Activated CD8-positive, alpha-beta memory T cell treated with anti-CD3 and anti-CD28 coated beads, Interleukin-2, amount 50 U/mL, for 1 hour (primary cell): ENCODE data around the gene KRT6C.
"Not testable (repeated sequence)": the region's sequence is repeated elsewhere in the genome, so short reads cannot be mapped to it uniquely, and the experiment has no call there.

Experiments
- DNase-seq: peaks from one replicate; pipeline ENCODE4 v3.0.0-alpha.2; 2020; ENCODE audit errors: extremely low read depth

Gene KRT6C

GRCh38 chr12:52499806-52500560 is 26.4 kb upstream of the KRT6C start:
- no peak for DNase-seq

DNA sequence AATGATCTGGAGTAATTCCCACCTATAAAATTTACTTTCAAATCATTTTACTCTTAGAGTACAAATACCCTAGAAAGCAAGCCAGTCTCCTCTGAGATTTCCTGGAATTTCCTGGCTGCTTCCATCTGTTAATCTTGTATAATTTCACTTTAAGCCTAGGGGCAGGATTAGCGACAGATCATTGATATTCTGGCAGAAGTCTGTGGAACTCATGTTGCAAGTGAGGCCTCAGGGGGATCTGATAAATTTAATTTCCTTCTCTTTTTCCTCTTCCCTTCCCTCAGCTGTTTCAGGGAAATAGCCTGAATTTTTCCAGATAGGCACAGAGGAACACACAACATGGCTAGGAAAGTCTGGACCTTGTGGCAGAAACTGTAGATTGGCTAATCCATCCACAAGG is 25.3 kb upstream of the KRT6C start:
- DNase-seq = no peak

GRCh38 chr12:52497975-52498374 is 24.4 kb upstream of the KRT6C start:
- DNase-seq = no peak

DNA sequence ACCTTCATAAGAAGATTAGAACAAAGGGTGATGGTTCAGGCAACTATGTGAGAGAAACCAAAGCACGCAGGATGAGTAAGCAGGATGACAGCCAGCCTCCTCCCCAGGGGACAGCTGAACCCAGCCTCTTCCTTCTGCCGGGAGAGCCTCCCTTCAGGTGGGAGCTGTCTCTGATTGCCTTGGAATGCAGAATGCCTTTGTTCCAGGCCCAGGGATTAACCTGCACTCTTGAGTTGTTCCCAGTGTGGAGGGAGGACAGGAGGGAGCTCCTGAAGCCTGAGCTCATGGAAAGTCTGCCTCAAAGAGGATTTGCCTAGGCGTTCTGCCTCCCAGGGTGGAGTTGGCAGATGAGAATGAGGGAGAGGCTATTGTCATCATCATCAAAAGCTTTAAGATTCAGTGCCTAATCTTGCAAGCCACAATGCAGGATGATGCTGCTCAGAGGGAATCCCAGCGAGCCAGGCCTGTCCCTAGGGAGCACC is 23.0 kb upstream of the KRT6C start:
- no peak for DNase-seq

GRCh38 chr12:52496054-52496453 is 22.4 kb upstream of the KRT6C start:
- no peak for DNase-seq

GRCh38 chr12:52495389-52495788 is 21.8 kb upstream of the KRT6C start:
- DNase-seq = no peak

GRCh38 chr12:52494518-52494917 is 20.9 kb upstream of the KRT6C start:
- DNase-seq = no peak

GRCh38 chr12:52494100-52494499 is 20.5 kb upstream of the KRT6C start:
- no peak for DNase-seq

- DNase-seq = no peak
Observed at GRCh38 chr12:52493172-52493571, 19.6 kb upstream of the KRT6C start, which contains the start of gene KRT6A. TSS of gene KRT6A (minus strand) at chr12:52493257. CDS start at chr12:52493188, 69 bp downstream.

GRCh38 chr12:52492405-52492804 is 18.8 kb upstream of the KRT6C start:
- DNase-seq = not testable (repeated sequence)

GRCh38 chr12:52491495-52491894 is 17.9 kb upstream of the KRT6C start:
- DNase-seq = not testable (repeated sequence)

DNA sequence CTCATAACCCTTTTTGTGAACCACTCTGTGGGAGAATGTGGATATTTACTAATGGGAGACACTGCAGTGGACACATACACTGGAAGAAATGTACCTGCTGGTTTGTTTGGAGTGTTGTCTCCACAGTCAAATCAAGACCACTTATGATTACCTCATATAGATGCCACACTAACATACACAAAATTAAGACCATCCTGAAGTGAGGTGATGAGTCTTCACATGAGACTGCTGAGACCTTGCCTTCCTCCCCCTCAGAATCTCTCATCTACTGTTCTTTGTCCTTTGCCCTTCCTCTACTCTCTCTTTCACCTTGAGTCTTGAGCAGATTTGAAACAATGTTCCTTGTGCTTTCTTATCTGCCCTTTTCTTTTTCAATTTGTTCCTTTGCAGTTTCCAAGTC is 15.1 kb upstream of the KRT6C start:
- DNase-seq = no peak

- DNase-seq = not testable (repeated sequence)
Observed at GRCh38 chr12:52487744-52488443, 14.3 kb upstream of the KRT6C start.

DNA sequence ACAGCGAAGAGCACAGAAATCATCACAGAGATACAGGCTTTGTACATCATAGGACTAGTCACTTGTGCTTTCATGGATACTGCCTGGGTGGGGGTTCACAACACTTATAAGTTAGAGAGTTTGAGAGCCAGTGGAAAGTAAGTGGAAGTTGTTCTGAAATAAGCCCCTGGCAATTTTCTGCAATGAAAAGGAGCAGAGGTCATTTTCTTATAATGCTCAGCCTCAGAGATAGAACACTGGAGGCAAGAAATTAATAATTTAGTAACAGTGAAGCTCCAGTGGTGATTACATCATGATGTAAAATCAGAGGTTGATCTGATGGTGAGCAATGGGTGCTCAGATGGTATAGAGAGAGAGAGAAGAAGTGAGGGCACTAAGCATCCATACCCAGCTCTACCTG is 13.6 kb upstream of the KRT6C start:
- no peak for DNase-seq

GRCh38 chr12:52486166-52487105 is 12.8 kb upstream of the KRT6C start:
- DNase-seq = no peak

- DNase-seq = no peak
Observed at GRCh38 chr12:52480073-52480472, 6.5 kb upstream of the KRT6C start.

DNA sequence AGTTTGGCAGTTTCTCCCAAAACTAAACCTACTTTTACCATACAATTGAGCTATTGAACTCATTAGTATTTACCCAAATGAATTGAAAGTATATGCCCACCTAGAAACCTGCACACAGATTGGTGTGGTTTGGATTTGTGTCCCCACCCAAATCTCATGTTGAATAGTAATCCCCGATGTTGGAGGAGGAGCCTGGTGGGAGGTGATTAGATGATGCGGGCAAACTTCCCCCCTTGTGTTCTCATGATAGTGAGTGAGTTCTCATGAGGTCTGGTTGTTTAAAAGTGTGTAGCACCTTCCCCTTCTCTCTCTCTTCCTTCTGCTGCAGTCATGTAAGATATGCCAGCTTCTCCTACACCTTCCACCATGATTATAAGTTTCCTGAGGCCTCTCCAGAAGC is 4.0 kb upstream of the KRT6C start:
- DNase-seq = no peak

- DNase-seq = no peak
Observed at GRCh38 chr12:52474212-52474611, 607 bp upstream of the KRT6C start.

DNA sequence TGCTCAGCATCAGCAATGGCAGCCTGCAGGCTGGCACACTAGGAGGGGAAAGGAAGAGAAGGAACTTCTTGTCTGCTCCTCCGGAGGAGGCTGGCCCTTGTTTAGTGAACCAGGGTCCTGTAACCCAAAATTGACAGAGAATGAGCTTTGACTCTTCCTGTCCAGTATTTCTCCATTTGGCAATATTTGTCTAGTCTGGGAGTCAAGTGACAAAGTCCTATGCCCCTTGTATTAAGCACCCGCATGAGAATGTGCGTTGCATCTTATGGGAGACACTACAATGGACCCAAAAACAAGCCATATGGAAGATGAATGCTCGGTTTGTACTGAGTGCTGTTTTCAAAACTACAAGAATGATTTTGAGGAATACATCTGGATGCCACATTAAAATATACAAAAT is 3.8 kb downstream of the KRT6C start:
- DNase-seq = no peak

GRCh38 chr12:52464897-52465296 is 8.7 kb downstream of the KRT6C start:
- no peak for DNase-seq

DNA sequence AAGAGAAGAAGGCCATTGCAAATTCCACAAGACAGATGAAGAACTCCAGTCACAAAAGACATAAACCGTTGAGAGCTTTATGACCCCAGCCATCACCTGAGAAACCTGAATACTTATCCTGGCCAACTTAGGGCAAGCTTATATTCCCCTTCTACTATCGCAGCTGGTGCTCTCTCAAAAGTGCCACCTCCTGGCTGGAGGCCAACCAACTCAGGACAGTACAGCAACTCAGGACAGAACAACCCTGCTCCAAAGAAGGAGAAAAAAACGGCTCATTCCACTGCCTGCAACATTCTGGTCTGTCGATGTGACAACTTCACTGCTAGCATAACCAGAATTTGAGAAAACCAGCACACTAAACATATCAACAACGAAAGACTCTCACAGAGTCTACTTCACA is 11.9 kb downstream of the KRT6C start:
- no peak for DNase-seq

GRCh38 chr12:52458861-52459260 is 14.7 kb downstream of the KRT6C start:
- DNase-seq = no peak
